ENCODE data around the gene CNTNAP2.

GRCh38 chr7:148017126-148017525, 1900.5 kb downstream of the CNTNAP2 start:
- TF ChIP-seq, protein P1, sequence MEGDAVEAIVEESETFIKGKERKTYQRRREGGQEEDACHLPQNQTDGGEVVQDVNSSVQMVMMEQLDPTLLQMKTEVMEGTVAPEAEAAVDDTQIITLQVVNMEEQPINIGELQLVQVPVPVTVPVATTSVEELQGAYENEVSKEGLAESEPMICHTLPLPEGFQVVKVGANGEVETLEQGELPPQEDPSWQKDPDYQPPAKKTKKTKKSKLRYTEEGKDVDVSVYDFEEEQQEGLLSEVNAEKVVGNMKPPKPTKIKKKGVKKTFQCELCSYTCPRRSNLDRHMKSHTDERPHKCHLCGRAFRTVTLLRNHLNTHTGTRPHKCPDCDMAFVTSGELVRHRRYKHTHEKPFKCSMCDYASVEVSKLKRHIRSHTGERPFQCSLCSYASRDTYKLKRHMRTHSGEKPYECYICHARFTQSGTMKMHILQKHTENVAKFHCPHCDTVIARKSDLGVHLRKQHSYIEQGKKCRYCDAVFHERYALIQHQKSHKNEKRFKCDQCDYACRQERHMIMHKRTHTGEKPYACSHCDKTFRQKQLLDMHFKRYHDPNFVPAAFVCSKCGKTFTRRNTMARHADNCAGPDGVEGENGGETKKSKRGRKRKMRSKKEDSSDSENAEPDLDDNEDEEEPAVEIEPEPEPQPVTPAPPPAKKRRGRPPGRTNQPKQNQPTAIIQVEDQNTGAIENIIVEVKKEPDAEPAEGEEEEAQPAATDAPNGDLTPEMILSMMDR (IDR thresholded peaks at IDR 0.05; ENCODE audit: insufficient read depth, low read length, poor library complexity, severe bottlenecking), result no peak
- TF ChIP-seq EZH2phosphoT487 (conservative IDR thresholded peaks at IDR 0.05; ENCODE audit: low read length), result no peak
